ENCODE measurements around the gene HOXB8.

Gene HOXB8

GRCh38 chr17:48611681-48612455, 3.2 kb downstream of the HOXB8 start:
- Histone ChIP-seq H4K20me1 (ENCODE audit: low read depth, low read length) (no peaks in the 10 kb centered on the region), H2AFZ (ENCODE audit: low read depth, low read length, severe bottlenecking) (no peak overlapping the region), H3K36me3 (ENCODE audit: low read length) (no peaks in the 10 kb centered on the region), H3K79me2 (ENCODE audit: insufficient read depth, low read length) (no peaks in the 10 kb centered on the region), H3K4me3 (ENCODE audit: insufficient read depth, low read length, poor library complexity, severe bottlenecking) (no peak overlapping the region), H3K9me2 (replicated peaks; ENCODE audit: insufficient read depth, low read length) (no peaks in the 10 kb centered on the region), H3F3A (ENCODE audit: insufficient read depth) (no peaks in the 10 kb centered on the region), H3K27me3 (ENCODE audit: low read length) (no peaks in the 10 kb centered on the region), H3K27ac (ENCODE audit: low read depth, low read length) (no peak overlapping the region), H3K9ac (ENCODE audit: low read length) (peak overlapping the region; percentile 73; the same call in 1 of the 2 replicates), H3K4me2 (ENCODE audit: low read depth, low read length, poor library complexity, severe bottlenecking) (peak overlapping the region; percentile 84), H3K9me3 (ENCODE audit: insufficient read depth, low read length) (no peaks in the 10 kb centered on the region)
- TF ChIP-seq CTCF (IDR thresholded peaks at IDR 0.05; ENCODE audit: insufficient read depth, low read length, poor library complexity, severe bottlenecking) (no peak), EZH2phosphoT487 (conservative IDR thresholded peaks at IDR 0.05; ENCODE audit: low read length) (no peak)

- Histone ChIP-seq H3K79me2 (ENCODE audit: insufficient read depth, low read length) (no peaks in the 10 kb centered on the region), H4K20me1 (ENCODE audit: low read depth, low read length) (no peaks in the 10 kb centered on the region), H3F3A (ENCODE audit: insufficient read depth) (no peaks in the 10 kb centered on the region), H3K9ac (ENCODE audit: low read length) (peak overlapping the region; percentile 73), H3K27ac (ENCODE audit: low read depth, low read length) (no peak overlapping the region), H3K36me3 (ENCODE audit: low read length) (no peaks in the 10 kb centered on the region), H3K4me2 (ENCODE audit: low read depth, low read length, poor library complexity, severe bottlenecking) (peak overlapping the region; percentile 84), H3K9me3 (ENCODE audit: insufficient read depth, low read length) (no peaks in the 10 kb centered on the region), H3K27me3 (ENCODE audit: low read length) (no peaks in the 10 kb centered on the region), H3K4me3 (ENCODE audit: insufficient read depth, low read length, poor library complexity, severe bottlenecking) (peak overlapping the region; percentile 68), H3K9me2 (replicated peaks; ENCODE audit: insufficient read depth, low read length) (no peaks in the 10 kb centered on the region), H2AFZ (ENCODE audit: low read depth, low read length, severe bottlenecking) (peak overlapping the region; percentile 97)
- no peak for TF ChIP-seq CTCF (IDR thresholded peaks at IDR 0.05; ENCODE audit: insufficient read depth, low read length, poor library complexity, severe bottlenecking)
- no peak for TF ChIP-seq EZH2phosphoT487 (conservative IDR thresholded peaks at IDR 0.05; ENCODE audit: low read length)
Observed at GRCh38 chr17:48611213-48611612, 3.9 kb downstream of the HOXB8 start.

GRCh38 chr17:48610282-48611211, 4.5 kb downstream of the HOXB8 start, which contains the start of gene HOXB7:
Gene HOXB7, minus strand, starts transcription at chr17:48611017. Its CDS starts 99 bp downstream, at chr17:48610918.
- H4K20me1 ChIP-seq (ENCODE audit: low read depth, low read length) = no peaks in the 10 kb centered on the region
- no peak within 1 kb of the TSS for H3K27ac ChIP-seq (ENCODE audit: low read depth, low read length)
- H3K27me3 ChIP-seq (ENCODE audit: low read length) = no peaks in the 10 kb centered on the region
- no peaks in the 10 kb centered on the region for H3K36me3 ChIP-seq (ENCODE audit: low read length)
- no peaks in the 10 kb centered on the region for H3K9me3 ChIP-seq (ENCODE audit: insufficient read depth, low read length)
- H3F3A ChIP-seq (ENCODE audit: insufficient read depth) = no peaks in the 10 kb centered on the region
- H3K9ac ChIP-seq (ENCODE audit: low read length) = peak within 1 kb of the TSS; percentile 73
- peak within 1 kb of the TSS; percentile 97 for H2AFZ ChIP-seq (ENCODE audit: low read depth, low read length, severe bottlenecking)
- no peaks in the 10 kb centered on the region for H3K9me2 ChIP-seq (replicated peaks; ENCODE audit: insufficient read depth, low read length)
- peak within 1 kb of the TSS; percentile 68 for H3K4me3 ChIP-seq (ENCODE audit: insufficient read depth, low read length, poor library complexity, severe bottlenecking)
- H3K79me2 ChIP-seq (ENCODE audit: insufficient read depth, low read length) = no peaks in the 10 kb centered on the region
- TF ChIP-seq EZH2phosphoT487 (conservative IDR thresholded peaks at IDR 0.05; ENCODE audit: low read length) (no peak), CTCF (IDR thresholded peaks at IDR 0.05; ENCODE audit: insufficient read depth, low read length, poor library complexity, severe bottlenecking) (no peak)
- peak within 1 kb of the TSS; percentile 84 for H3K4me2 ChIP-seq (ENCODE audit: low read depth, low read length, poor library complexity, severe bottlenecking)

Data from SU-DHL-6 (cell line).